Measurements from ENCODE around the gene HK1.
A peak's percentile ranks its signal among the peaks of the same experiment; 100 is the strongest.

HK1 gene

GRCh38 chr10:69404786-69405185, 126.5 kb downstream of the HK1 start:
- no peak for DNase-seq

- DNase-seq: no peak
Measured at GRCh38 chr10:69405221-69405620, 126.9 kb downstream of the HK1 start.

- no peak for DNase-seq
Measured at GRCh38 chr10:69406302-69406811, 128.1 kb downstream of the HK1 start.

- no peak for DNase-seq
Measured at GRCh38 chr10:69406816-69407580, 128.7 kb downstream of the HK1 start.

- DNase-seq: peak; percentile 28
Measured at GRCh38 chr10:69407621-69408301, 129.5 kb downstream of the HK1 start.

- DNase-seq: peak; percentile 78
Measured at GRCh38 chr10:69408318-69409175, 130.3 kb downstream of the HK1 start.

GRCh38 chr10:69409176-69409495, 130.8 kb downstream of the HK1 start:
- DNase-seq: no peak

GRCh38 chr10:69409968-69410367, 131.7 kb downstream of the HK1 start:
- no peak for DNase-seq

GRCh38 chr10:69410487-69410886, 132.2 kb downstream of the HK1 start:
- DNase-seq: no peak

GRCh38 chr10:69411476-69411875, 133.2 kb downstream of the HK1 start:
- DNase-seq: no peak

GRCh38 chr10:69412232-69412790, 134.0 kb downstream of the HK1 start:
- no peak for DNase-seq

GRCh38 chr10:69413221-69413865, 135.0 kb downstream of the HK1 start:
- peak; percentile 36 for DNase-seq

GRCh38 chr10:69414036-69415018, 136.0 kb downstream of the HK1 start:
- DNase-seq: no peak

- DNase-seq: no peak
Measured at GRCh38 chr10:69415049-69415448, 136.8 kb downstream of the HK1 start.

- DNase-seq: no peak
Measured at GRCh38 chr10:69415951-69416350, 137.7 kb downstream of the HK1 start.

GRCh38 chr10:69416695-69417094, 138.4 kb downstream of the HK1 start, which contains the start of gene TACR2:
TACR2 (minus strand) TSS chr10:69416918; CDS start chr10:69416323, 595 bp downstream.
- no peak for DNase-seq

GRCh38 chr10:69417542-69417941, 139.2 kb downstream of the HK1 start:
- no peak for DNase-seq

- no peak for DNase-seq
Measured at GRCh38 chr10:69418052-69418752, 139.9 kb downstream of the HK1 start.

GRCh38 chr10:69419096-69419743, 140.9 kb downstream of the HK1 start:
- no peak for DNase-seq

- no peak for DNase-seq
Measured at GRCh38 chr10:69419744-69420126, 141.4 kb downstream of the HK1 start.
